WERI-Rb-1 (cell line): ENCODE measurements around the gene MST1.
A peak's percentile ranks its signal among the peaks of the same experiment; 100 is the strongest.
"Not testable (repeated sequence)": the region's sequence is repeated elsewhere in the genome, so short reads cannot be mapped to it uniquely, and the experiment has no call there.

ENCODE experiments used
- DNase-seq: peaks from one replicate; pipeline ENCODE4 v3.0.0-alpha.2; 2020
- H3K27ac ChIP-seq: fragments of 250-450 bp; sonication (Bioruptor Pico); 2 replicates; pipeline ENCODE4 v1.5.1; 2020; ENCODE audit warnings: mild to moderate bottlenecking, moderate library complexity
- H3K27me3 ChIP-seq: fragments of 250-450 bp; sonication (Bioruptor Pico); 2 replicates; pipeline ENCODE4 v1.5.1; 2021; ENCODE audit warnings: mild to moderate bottlenecking, low read depth, moderate library complexity; ENCODE audit not compliant: insufficient read depth, severe bottlenecking
- H3K36me3 ChIP-seq: fragments of 250-450 bp; sonication (Bioruptor Pico); 2 replicates; pipeline ENCODE4 v1.5.1; 2020; ENCODE audit warnings: mild to moderate bottlenecking, moderate library complexity
- H3K4me3 ChIP-seq: 2 replicates; pipeline ENCODE4 v1.5.1; 2011; ENCODE audit warnings: low read depth, mild to moderate bottlenecking, control low read depth, low read length
- H3K9me3 ChIP-seq: fragments of 250-450 bp; sonication (Bioruptor Pico); 2 replicates; pipeline ENCODE4 v1.5.1; 2021; ENCODE audit warnings: mild to moderate bottlenecking, moderate library complexity; ENCODE audit not compliant: severe bottlenecking
- TF ChIP-seq, protein P1 (sequence below): IDR thresholded peaks from 2 replicates; pipeline ENCODE4 v1.5.1; 2011; ENCODE audit warnings: low read depth, mild to moderate bottlenecking, control low read depth, inconsistent platforms, low read length

The MST1 gene

DNA sequence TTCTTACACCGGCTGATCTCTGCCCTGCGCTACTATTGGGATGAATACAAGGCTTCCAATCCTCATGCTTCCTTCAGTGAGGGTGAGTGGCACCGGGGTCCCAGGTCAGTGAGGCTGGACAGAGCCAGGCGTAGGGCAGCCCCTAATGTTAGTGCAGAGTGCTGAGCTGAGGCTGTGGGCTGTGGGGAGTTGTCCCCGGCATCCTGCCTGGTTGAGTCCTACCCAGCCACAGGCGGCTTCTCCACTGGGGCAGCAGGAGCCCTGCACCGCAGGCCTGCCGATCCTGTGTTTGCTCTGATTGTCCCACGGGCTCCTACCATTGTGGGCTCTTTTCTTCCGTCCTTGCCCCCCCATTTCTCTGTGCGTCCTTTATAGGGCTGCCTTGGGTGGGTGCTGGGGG lies 13.4 kb upstream of the MST1 start:
- no peaks in the 10 kb centered on the region for H3K9me3 ChIP-seq
- peaks cover 12% of the 10 kb centered on the region for H3K36me3 ChIP-seq
- no peak overlapping the region for H3K4me3 ChIP-seq
- no peak overlapping the region for H3K27ac ChIP-seq
- no peak for DNase-seq
- TF ChIP-seq, protein P1, sequence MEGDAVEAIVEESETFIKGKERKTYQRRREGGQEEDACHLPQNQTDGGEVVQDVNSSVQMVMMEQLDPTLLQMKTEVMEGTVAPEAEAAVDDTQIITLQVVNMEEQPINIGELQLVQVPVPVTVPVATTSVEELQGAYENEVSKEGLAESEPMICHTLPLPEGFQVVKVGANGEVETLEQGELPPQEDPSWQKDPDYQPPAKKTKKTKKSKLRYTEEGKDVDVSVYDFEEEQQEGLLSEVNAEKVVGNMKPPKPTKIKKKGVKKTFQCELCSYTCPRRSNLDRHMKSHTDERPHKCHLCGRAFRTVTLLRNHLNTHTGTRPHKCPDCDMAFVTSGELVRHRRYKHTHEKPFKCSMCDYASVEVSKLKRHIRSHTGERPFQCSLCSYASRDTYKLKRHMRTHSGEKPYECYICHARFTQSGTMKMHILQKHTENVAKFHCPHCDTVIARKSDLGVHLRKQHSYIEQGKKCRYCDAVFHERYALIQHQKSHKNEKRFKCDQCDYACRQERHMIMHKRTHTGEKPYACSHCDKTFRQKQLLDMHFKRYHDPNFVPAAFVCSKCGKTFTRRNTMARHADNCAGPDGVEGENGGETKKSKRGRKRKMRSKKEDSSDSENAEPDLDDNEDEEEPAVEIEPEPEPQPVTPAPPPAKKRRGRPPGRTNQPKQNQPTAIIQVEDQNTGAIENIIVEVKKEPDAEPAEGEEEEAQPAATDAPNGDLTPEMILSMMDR, result no peak
- H3K27me3 ChIP-seq, result no peaks in the 10 kb centered on the region

DNA sequence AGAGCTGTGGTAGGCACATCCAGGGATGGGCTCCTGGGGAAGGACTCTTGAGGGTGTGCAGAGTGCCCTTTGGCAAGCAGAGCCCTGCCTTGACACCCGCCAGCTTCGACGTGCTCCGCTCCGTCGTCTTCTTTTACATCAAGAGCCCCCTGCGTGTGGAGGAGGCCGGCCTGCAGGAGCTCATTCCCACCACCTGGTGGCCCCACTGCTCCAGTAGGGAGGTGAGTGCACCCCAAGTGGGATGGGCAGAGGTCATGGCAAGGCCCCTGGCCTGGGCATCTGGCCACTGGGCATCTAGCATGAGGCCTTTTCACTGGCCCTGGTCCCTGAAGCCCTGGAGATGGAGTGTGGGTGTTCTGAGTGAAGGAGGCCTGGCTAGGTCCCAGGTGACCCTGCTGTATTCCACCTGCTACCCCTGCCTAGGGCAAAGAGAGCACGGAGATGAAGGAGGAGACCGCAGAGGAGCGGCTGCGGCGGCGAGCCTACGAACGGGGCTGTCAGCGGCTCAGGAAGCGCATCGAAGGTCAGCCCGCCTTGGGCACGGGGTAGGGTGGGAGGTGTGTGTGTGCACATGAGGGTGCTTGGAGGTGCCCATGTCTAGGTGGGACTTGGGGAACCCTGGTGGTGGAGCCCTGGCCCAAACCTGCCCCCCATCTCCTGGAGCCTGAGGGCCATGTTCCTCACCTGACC lies 12.3 kb upstream of the MST1 start:
- peak; percentile 55 for DNase-seq
- H3K9me3 ChIP-seq, result no peaks in the 10 kb centered on the region
- H3K36me3 ChIP-seq, result peaks cover 12% of the 10 kb centered on the region
- H3K27ac ChIP-seq, result no peak overlapping the region
- no peak overlapping the region for H3K4me3 ChIP-seq
- TF ChIP-seq, protein P1, result peak; percentile 70
- no peaks in the 10 kb centered on the region for H3K27me3 ChIP-seq

DNA sequence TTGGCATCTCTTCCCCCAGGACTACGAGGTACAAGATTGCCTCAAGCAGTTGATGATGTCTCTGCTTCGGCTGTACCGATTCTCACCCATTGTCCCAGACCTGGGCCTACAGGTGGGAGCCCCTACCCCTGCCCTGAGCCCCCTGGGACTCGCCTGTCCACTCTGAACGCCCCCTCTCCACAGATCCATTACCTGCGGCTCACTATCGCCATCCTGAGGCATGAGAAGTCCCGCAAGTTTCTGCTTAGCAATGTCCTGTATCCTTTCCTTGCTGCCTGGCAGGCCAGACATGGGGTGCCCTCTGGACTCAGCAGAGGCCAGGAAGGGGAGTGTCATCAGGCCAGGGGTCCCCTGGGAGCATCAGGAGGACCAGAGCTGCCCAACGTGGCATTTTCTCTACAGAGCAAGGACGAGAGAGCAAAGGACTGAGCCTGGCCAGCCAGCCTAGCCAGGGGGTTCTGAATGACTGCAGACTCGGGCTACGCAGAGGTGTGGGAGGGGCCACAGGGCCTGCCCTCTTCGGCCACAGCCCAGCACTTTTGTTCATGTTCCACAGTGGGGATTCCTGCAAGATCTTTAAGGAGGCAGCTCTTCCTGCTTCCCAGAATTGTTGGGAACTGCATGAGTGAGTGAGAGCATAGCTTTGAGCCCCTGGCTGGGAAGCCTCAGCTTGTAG lies 11.3 kb upstream of the MST1 start:
- Histone ChIP-seq H3K9me3 (no peaks in the 10 kb centered on the region), H3K4me3 (no peak overlapping the region), H3K27me3 (no peaks in the 10 kb centered on the region), H3K36me3 (peaks cover 9% of the 10 kb centered on the region), H3K27ac (no peak overlapping the region)
- DNase-seq, result no peak
- TF ChIP-seq, protein P1, result peak; percentile 39; the same call in 1 of the 2 replicates

DNA sequence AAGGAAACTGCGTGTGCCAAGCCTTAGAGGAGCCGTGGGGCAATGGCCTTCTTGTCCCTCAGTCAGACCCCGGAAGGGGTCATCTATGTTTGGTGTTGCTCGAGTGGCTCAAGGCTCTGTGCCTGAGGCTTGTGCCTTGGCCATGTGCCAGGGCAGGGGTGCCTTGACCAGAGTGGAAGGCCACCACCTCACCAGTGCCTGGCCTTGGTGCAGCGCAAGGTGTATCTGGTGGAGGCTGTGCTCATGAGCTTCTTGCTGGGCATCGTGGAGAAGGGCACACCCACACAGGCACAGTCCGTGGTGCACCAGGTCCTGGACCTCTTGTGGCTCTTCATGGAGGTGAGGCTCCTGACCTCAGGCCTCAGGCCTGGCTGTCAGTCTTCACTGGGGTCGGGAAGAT lies 10.7 kb upstream of the MST1 start:
- TF ChIP-seq, protein P1, result no peak
- Histone ChIP-seq H3K36me3 (peaks cover 8% of the 10 kb centered on the region), H3K27ac (no peak overlapping the region), H3K27me3 (no peaks in the 10 kb centered on the region), H3K9me3 (no peaks in the 10 kb centered on the region), H3K4me3 (no peak overlapping the region)
- DNase-seq, result no peak

DNA sequence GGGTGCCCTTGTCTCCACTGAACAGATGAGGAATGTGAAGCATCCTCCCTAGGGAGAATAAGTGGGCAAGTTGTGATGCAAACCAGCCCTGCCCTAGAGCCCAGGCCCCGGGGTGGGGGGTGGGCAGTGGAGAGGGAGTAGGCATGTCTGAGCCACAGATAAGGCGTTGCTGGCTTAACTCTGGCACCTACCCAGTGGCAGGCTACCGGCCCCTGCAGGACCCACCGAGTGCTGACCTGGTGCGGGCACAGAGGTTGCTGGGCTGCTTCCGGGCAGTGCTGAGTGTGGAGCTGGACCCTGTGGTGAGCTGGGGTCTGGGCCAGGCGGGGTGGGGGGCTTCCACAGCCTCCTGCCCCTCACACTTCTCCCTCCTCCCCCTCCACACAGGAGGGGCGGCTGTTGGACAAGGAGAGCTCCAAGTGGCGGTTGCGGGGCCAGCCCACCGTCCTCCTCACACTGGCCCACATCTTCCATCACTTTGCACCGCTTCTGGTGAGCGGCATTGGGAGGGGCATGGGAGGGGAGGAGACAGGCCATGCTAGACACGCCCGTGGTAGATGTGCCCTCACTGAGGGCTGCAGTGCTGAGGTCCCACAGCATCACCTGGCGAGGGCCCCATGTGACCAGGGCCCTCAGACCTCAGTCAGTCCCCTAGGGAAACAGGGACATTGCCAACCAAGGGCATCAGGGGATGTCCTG lies 10.2 kb upstream of the MST1 start:
- Histone ChIP-seq H3K4me3 (no peak overlapping the region), H3K27me3 (no peaks in the 10 kb centered on the region), H3K27ac (no peak overlapping the region), H3K9me3 (no peaks in the 10 kb centered on the region), H3K36me3 (peaks cover 8% of the 10 kb centered on the region)
- DNase-seq, result no peak
- TF ChIP-seq, protein P1, result no peak

DNA sequence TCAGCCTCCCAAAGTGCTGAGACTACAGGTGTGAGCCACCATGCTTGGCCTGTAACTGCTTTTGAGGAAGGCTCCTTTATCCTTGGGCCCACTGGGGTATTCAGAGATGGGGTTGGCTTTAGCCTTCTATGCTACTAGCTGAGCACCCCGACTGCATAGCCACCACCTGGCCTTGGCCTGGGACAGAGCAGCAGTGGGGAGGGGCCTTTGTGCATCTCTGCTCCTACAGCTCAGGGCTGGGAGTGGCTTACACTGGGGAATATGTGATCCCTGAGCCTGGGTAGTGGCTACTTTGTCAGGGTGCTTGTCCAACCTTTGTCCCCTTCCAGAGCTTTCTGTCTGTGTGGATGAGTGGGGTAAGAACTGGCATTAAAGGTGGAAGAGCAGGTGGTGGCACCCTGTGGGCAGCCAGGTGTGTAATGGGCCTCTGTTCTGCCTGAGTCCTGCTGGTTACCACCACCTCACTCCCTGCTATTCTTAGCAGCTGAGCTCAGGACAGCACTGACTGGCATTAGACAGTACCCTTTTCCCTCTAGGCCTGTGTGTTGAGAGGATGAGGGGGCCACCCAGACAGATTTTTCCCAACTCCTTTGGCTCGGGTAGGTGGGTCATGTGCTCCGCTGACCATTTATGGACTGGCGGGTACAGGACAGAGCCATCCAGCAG lies 6.2 kb upstream of the MST1 start:
- H3K27ac ChIP-seq, H3K9me3 ChIP-seq, H3K36me3 ChIP-seq, H3K27me3 ChIP-seq, DNase-seq, H3K4me3 ChIP-seq: not testable (repeated sequence)

DNA sequence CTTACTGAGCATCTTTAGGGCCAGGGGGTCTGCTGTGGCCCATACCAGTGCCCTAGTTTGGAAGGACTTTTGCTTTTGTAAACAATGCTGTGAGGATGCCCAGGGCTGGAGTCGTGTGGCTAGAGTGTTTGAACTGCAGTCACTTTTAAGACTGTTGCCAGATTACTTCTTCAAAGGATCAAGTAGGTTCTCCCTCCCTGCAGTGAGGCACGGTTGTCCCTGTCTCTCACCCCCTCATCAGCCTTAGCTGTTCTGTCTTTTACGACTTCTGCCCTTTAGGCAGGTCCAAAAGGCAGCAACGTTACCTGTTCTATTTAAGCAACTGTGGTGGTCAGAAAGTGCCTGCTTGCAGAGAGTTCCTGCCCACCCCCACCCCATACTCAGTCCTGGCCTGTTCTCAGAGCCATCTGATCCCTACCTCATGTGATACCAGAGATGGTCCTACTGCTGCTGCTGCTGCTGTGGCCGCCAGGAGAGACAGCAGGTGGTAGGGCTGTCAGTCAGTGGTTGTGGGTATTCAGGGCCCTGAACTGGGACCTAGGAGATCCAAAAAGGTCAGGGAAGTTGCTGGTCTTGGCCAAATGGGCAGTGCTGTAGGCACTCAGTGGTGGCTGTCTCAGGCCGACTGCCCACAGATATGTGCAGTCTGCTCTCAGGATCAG lies 5.3 kb upstream of the MST1 start:
- not testable (repeated sequence) for H3K27ac ChIP-seq, DNase-seq, H3K4me3 ChIP-seq, H3K27me3 ChIP-seq, H3K36me3 ChIP-seq, H3K9me3 ChIP-seq

DNA sequence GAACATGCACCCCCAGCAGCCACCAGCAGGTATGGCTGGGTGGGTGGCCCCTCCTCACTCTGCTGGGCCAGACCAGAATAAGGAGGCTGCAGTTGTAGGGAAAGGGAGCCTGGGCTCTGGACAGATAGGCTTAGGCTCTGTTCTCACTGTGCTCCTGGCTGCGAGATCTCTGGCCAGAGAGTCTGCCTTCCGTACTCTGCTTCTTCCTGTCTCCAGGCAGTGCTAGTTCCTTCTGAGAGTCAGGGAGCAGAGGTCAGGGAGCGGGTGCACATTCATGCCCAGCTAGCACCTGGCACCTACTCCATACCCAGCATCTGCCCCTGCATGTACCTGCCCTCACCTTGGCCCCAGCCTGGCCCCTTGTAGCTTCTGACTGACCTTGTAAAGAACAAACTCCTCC lies 2.2 kb upstream of the MST1 start:
- not testable (repeated sequence) for H3K9me3 ChIP-seq, DNase-seq, H3K4me3 ChIP-seq, H3K27me3 ChIP-seq, H3K27ac ChIP-seq, H3K36me3 ChIP-seq
